ENCODE measurements around the gene CNPPD1.

The CNPPD1 gene

DNA sequence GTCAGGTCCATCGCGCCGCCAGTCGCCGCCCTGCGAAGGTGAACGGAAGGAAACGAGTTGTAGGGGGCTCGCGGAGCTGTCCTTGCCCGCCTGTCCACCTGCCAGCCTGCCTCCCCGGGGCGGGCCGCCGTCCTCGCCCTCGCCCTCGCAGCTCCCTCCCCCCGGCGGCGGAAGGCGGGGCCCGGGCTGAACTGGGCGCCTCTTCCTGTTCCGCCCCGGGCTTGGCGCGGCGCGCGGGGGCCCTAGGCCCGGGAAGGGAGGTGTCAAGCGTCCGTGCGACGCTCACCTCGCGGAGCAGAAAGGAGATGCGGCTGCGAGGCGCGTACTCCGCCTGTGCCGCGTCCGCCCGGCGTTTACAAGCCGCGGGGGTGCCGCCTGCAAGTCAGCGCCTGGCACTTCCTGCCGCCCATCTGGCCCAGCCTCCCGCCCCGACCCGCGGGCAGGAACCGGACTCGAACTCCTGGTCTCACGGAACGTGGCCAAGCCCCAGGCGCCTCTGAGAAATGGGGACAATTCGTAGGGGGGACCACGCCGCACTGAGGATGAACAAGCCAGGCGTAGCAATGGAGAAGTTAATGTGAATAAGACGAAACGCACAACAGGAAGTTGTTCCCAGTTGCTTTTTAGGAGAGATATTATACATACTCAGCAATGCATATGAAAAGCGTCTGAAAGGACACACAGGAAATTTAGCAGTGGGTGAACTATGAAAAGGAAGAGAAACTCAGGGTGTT is at the start of gene CNPPD1:
Gene CNPPD1, minus strand, starts transcription at position 108 of the 734 bp plus-strand sequence. Its CDS starts 97 bp downstream, at position 11.
- peak; percentile 76 for DNase-seq

DNA sequence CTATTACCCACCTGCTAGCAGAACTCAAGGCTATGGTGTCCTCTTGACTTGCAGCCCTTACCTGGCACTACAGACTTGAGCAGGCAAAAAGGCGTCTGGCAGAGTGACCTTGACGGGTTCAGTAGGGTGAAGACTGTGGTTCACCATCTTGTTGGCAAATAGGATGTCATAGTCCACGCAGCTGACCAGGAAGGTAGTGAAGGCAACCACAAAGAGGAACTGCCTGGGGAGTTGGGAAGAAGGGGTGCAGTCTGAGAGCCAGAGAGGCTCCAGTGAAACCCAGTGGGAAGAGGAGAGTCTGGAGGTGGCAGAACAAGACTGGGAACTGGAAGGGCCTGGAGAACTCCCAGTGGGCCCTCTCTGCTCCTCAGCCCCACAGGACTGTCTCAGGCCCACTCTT is 48.6 kb upstream of the CNPPD1 start:
- DNase-seq = no peak

GRCh38 chr2:219223831-219224610 is 47.3 kb upstream of the CNPPD1 start:
- DNase-seq = no peak

- no peak for DNase-seq
These were observed 45.3 kb upstream of the CNPPD1 start for GRCh38 chr2:219221957-219222518.

- DNase-seq = no peak
These were observed 44.1 kb upstream of the CNPPD1 start for GRCh38 chr2:219220652-219221402.

- DNase-seq = no peak
These were observed 43.2 kb upstream of the CNPPD1 start for GRCh38 chr2:219219784-219220532.

DNA sequence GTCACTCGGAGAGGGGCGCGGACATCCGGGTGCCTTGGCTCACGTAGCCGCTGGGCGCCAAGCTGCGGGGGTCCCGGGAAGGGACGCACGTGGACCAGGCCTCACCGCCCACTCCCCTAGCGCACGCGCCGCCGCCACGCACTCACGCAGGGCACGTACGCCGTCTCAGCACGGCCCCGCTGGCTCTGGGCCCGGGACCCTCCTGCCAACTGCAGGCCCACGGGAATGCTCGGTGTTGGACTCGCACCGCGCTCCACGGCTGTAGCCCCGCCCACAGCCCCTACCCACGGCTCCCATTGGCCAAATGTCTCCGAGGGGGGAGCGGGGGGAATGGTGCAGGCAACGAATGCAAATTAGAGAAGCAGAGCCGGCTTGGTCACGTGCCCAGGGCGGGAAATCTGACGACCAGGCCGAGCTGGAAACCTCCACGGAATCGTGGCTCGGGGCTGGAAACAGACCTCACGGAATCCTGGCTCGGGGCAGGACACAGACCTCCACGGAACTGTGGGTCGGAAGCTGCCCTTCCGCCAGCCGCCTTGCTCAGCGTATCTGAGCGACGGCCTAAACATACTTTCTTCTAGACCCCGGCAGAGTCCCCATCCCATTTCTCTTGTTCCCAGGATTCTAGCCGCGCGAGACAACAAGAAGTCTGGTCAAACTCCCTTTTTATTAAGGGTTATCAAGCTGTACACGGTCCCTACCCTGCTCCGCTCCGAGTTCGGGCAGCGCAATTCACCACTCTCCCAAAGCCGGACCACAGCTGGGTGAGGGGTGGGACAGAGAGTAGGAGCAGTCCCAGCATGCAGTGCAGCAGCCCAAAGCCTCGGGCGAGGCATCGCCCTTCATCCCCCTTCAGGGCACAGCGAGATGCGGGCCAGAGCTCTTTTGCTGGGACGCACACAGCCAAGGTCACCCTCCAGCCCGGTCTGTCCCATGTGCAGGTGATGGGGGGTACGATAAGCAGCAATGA is 42.3 kb upstream of the CNPPD1 start, which contains the start of gene ABCB6:
Gene ABCB6, minus strand, starts transcription at position 227 of the 970 bp plus-strand sequence. CDS start 285 bp downstream, outside the sequence.
- peak; percentile 95 for DNase-seq

DNA sequence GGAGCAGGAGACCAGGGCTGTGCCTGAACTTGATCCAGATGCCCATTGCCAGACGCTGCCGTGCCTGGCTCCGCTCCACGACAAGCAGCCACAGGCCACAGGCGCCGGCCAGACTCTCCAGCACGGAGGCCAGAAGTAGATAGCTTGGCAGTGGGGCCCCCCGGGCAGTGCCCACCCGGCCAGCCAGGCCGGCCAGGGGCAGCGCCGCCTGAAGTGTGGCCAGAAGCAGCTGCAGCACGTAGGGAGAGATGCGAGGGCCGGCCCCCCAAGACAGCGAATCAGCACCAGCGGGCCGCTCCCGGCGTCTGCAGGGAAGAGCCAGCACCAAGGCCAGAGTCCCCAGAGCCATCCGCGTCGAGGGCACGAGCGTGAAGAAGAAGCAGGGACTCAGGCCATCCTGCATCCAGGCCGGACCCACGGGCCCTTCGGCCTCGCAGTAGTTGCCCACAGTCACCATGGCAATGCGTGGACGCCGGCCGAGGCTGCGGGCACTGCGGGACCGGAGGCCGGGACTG is 41.5 kb upstream of the CNPPD1 start:
- peak; percentile 68 for DNase-seq

DNA sequence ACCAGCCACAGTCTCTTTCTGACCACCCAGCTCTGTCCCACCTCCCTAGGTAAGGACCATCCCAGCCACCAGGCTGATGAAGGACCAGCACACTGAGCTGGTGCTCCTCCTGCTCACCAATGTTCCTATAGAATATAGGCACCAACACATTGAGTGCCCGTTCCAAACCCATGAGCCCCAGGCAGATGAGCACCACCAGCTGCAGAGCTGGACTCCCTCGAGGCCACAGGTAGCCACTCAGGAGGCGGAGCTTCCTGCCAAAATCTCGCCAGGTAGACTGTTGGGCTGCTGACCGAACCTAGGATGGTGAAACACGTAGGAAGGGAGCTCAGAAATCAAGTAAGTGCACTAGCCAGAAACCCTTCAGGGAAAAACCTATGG is 39.8 kb upstream of the CNPPD1 start:
- no peak for DNase-seq

DNA sequence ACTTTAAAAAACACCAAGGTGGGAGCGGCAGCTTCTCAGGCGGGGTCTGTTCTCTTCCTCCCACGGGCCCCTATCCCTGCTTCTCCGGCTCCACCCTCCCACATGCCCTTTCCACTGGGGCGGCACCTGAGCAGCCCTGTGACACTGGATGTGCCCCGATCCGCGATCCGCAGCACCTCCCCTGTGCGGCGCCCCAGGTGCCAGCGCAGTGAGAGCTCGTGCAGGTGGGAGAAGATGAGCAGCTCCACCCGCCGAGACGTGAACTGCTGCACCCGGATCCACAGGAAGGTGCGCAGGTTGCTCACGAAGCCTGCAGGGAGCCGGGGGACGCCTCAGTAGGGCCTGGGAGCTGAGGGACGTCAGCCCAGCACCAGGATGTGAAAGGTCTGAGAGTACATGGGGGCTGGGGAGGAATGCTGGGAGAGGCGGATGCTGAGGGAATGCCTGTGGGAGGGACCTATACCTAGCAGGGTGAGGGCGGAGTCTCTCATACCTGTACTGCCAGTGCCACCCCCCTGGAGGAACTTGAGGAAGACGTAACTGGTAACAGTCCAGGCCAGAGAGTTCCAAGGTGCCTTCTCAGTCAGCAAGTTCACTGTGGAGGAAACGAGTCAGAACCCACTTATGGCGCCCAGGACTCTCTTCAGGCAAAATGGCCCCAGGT is 39.3 kb upstream of the CNPPD1 start:
- no peak for DNase-seq

- DNase-seq = no peak
These were observed 38.1 kb upstream of the CNPPD1 start for GRCh38 chr2:219214786-219215185.

- DNase-seq = no peak
These were observed 37.4 kb upstream of the CNPPD1 start for GRCh38 chr2:219214141-219214540.

- DNase-seq = no peak
These were observed 36.9 kb upstream of the CNPPD1 start for GRCh38 chr2:219213486-219214071.

- DNase-seq = no peak
These were observed 36.3 kb upstream of the CNPPD1 start for GRCh38 chr2:219213026-219213415.

GRCh38 chr2:219210886-219211362 is 34.2 kb upstream of the CNPPD1 start:
- no peak for DNase-seq

GRCh38 chr2:219210196-219210885 is 33.6 kb upstream of the CNPPD1 start:
- no peak for DNase-seq

DNA sequence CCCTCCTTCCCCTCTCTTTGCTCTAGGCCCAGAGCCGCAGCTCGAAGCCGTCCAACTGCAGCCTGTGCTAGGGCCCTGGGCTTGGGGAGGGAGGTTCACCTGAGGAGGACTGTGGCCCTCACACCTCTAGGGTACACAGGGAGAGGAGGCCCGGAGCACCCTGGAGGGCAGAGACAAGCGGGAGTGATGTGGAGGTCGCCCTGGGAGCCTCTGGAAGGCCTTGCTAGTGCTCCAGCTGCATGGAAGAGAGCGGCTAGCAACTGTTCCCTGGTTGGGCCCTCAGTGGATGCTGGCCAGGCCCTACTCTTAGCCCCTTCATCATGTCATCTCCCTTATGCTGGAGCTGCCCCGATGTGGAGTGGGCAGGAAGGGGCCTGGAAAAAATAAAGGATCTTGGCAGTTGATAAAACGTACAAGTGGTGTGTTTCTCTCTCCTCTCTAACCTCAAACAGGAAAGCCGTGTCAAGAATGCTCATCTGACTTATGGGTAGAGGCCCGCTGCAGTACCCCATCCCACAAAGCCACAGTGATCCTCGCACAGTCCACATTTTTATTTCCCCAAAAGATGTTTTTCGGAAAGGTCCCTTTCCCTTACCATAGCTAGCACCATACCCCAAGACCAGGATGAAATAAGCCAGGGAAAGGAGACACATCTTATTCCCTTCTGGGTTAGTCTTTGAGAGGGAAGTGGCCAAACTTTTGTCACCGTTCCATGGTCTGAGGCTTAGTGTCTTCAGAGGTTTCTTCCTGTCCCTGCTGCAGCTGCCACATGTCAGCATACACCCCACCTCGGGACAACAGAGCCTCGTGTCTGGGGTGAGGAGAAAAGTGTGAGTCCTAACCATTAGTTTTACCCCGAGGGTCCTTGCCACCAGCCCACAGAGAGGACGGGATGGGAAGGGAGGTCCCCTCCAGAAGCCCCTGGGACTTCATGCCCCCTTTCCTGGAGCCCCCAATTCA is 32.8 kb upstream of the CNPPD1 start:
- DNase-seq = no peak
